ENCODE measurements around the gene ZNF641.

The ZNF641 gene

GRCh38 chr12:48350249-48351021, at the start of gene ZNF641:
Gene ZNF641, minus strand, starts transcription at chr12:48350919. Its CDS starts 2,829 bp downstream, at chr12:48348090.
- in situ Hi-C loops (cut with MboI; ENCODE audit: low sequenced_read_pairs), result no loop called here

DNA sequence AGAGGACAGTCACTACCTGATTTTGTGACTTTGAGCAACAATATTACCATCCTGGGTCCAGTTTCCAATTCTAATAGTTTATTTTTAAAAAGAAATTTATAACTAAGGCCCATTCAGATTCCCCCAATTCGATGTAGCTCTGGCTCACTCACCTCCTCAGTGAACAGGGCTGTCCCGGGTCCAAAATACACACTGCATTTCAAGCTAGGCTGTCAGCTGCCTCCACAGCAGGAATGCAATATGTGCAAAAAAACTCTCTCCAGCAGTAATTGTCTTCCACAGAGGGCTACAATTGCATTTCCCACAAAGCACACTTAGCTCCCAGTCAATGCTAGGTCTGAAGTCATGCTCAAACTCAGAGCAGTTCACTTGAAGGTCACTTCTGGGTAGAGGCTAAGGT, 39.3 kb upstream of the ZNF641 start:
- in situ Hi-C loops (cut with MboI; ENCODE audit: low sequenced_read_pairs), result no loop called here

DNA sequence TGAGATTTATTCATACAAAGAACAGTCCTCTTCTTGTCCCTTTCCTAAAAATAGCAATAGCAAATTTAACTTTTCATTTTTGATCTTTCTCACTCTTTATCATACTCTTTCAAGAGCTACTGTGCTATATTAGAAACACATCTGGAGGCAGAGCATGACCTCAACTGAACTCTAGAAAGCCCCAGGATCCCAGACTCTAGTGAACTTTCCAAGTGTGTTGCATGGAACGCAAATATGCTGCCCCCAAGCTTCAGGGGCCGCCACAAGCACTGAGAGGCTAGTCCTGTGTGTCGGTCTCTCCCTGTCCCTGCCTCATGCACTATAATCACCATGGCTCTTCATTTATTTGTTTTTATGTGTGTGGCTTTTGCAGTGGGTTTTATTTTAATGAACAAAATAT, 38.7 kb upstream of the ZNF641 start:
- in situ Hi-C loops (cut with MboI; ENCODE audit: low sequenced_read_pairs), result no loop called here

DNA sequence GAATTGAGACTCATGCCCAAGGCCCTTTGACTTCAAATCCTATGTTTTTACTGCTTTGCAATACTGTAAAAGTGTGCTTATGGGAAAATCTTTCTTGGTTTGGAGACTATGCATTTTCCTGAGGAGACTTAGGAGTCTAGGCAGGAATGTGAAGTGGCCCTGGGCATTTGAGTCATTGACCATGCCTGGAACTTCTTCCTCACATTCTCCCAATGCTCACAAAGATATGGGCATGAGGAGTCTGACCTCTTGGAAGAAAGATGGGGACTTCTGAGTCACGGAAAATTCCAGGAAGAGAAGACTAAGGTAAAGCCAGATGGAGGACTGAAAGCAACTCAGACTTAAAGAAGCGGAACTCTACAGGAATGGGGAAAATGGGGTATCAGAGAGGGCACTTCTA, 38.2 kb upstream of the ZNF641 start:
- in situ Hi-C loops (cut with MboI; ENCODE audit: low sequenced_read_pairs), result no loop called here

GRCh38 chr12:48388460-48388859, 37.7 kb upstream of the ZNF641 start:
- in situ Hi-C loops (cut with MboI; ENCODE audit: low sequenced_read_pairs), result no loop called here

DNA sequence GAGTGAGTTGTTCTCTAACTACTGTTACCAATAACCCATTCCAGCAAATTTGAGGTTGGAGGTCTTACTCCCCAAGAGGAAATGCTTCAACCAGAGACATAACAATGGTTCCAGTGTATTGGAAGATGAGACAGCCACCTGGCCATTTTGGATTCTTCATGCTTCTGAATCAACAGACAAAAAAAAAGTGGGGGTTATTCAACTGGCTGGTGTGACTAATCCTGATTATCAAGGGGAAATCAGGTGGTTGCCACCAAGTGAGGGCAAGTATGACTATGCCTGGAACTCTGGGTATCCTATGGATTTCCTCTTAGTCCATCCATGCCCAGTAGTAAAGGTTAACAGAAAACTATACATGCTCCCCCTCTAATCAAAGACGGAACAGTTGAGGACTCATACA, 29.9 kb upstream of the ZNF641 start:
- in situ Hi-C loops (cut with MboI; ENCODE audit: low sequenced_read_pairs), result no loop called here

- in situ Hi-C loops (cut with MboI; ENCODE audit: low sequenced_read_pairs), result no loop called here
Measured at GRCh38 chr12:48379794-48380193, 29.1 kb upstream of the ZNF641 start.

GRCh38 chr12:48377646-48378045, 26.9 kb upstream of the ZNF641 start:
- in situ Hi-C loops (cut with MboI; ENCODE audit: low sequenced_read_pairs), result no loop called here

GRCh38 chr12:48374164-48374563, 23.4 kb upstream of the ZNF641 start:
- in situ Hi-C loops (cut with MboI; ENCODE audit: low sequenced_read_pairs), result no loop called here

- in situ Hi-C loops (cut with MboI; ENCODE audit: low sequenced_read_pairs), result no loop called here
Measured at GRCh38 chr12:48366131-48366530, 15.4 kb upstream of the ZNF641 start.

DNA sequence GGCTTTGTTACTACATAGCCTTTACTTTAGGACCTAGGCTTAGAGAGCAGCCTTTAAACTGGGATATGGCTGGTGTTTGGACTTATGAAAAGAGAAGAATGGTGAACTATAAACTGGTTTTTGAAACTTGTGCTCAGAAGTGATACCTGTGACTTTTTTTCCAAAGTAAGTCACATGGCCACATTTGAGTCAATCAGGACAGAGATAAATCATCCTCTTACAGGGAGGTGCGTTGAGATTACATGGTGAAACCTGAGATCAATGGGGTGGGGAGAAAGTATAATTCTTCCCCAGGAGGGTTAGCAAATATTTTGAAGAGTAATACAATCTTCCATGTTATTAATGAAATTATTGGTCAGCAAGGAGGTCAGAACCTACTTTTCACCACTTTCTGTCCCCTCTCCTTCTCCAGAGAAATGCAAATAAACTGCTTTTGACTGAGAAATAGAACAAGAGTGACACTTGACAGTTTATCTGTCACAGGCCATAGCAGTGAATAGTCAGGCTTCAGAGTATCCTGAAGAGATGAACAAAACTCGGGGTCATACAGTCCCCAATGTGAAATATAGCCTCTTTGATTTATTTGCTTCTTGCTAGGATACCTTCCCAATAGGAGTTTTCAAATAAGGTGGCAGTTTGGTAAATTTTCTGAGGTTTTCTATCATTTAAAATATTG, 11.1 kb upstream of the ZNF641 start:
- in situ Hi-C loops (cut with MboI; ENCODE audit: low sequenced_read_pairs), result no loop called here

- in situ Hi-C loops (cut with MboI; ENCODE audit: low sequenced_read_pairs), result no loop called here
Measured at GRCh38 chr12:48358937-48359513, 8.3 kb upstream of the ZNF641 start.

DNA sequence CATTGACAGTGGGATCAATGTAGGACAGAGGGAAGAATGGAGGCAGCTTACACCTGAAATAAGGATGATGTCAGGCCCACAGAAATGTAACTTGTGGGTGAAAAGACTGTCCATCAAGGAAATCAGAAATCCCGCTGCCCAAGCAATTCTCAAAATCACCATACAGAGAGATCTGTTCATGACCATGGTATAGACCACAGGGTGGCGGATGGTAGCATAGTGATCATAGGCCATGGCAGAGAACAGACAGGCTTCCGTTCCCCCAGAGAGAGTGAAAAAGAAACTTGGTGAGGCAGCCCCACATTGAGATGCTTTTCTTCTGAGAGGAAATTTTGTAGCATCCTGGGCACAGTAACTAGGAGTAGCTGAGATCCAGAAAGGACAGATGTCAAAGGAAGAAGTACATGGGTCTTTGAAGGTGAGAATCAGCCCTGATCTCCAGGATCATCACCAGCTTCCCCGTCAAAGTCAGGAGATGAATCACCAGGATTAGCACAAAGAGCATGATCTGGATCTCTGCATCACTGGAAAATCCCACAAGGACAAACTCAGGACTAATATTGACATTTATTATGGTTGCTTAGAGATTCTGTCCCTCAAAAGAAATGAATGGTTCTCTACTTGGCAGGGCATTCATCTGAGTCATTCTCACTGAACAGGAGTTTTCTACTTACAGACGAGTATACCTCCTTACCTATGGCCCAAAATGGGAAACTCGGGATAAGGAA, 5.5 kb upstream of the ZNF641 start:
- in situ Hi-C loops (cut with MboI; ENCODE audit: low sequenced_read_pairs), result no loop called here

- in situ Hi-C loops (cut with MboI; ENCODE audit: low sequenced_read_pairs), result no loop called here
Measured at GRCh38 chr12:48352157-48352760, 1.5 kb upstream of the ZNF641 start.

DNA sequence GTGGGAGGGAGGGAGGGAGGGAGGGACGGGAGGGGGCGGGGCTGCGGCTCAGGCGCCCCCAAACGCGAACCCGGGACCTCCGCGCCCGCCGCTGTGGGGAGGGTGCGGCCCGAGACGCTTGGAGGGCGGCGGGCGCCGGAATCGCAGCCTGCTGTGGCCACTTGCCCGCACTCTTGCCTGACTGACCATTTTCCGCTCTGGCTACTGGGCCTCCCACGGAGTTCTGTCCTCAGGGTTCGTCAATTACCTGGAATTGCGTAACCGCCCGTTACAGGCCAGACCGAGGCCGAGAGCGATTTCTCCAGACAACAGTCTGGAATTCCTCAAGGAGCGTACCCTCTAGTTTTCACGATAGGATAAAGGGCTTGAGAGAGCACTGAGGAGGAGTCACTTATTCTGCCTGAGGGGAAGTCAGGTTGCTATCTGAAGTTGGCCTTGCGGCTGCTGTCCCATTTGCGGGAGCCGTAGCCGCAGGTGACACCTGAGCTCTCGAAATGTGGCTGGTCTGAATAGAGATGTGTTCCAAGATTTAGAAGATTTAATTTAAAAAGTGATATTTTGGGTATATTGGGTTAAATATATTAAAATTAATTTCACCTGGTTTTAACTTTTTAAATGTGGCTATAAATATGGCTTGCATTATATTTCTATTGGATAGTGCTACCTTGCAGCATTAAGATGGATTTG, 446 bp upstream of the ZNF641 start:
- in situ Hi-C loops (cut with MboI; ENCODE audit: low sequenced_read_pairs), result no loop called here

- in situ Hi-C loops (cut with MboI; ENCODE audit: low sequenced_read_pairs), result no loop called here
Measured at GRCh38 chr12:48349471-48349870, 1.2 kb downstream of the ZNF641 start.

GRCh38 chr12:48342980-48343379, 7.7 kb downstream of the ZNF641 start:
- in situ Hi-C loops (cut with MboI; ENCODE audit: low sequenced_read_pairs), result no loop called here

- in situ Hi-C loops (cut with MboI; ENCODE audit: low sequenced_read_pairs), result no loop called here
Measured at GRCh38 chr12:48340943-48341342, 9.8 kb downstream of the ZNF641 start.

- in situ Hi-C loops (cut with MboI; ENCODE audit: low sequenced_read_pairs), result no loop called here
Measured at GRCh38 chr12:48339442-48340117, 11.1 kb downstream of the ZNF641 start.

GRCh38 chr12:48336564-48336963, 14.2 kb downstream of the ZNF641 start:
- in situ Hi-C loops (cut with MboI; ENCODE audit: low sequenced_read_pairs), result no loop called here

Data from HL-60/S4 (cell line).